ENCODE data around the gene TRIM28.

TRIM28 gene

DNA sequence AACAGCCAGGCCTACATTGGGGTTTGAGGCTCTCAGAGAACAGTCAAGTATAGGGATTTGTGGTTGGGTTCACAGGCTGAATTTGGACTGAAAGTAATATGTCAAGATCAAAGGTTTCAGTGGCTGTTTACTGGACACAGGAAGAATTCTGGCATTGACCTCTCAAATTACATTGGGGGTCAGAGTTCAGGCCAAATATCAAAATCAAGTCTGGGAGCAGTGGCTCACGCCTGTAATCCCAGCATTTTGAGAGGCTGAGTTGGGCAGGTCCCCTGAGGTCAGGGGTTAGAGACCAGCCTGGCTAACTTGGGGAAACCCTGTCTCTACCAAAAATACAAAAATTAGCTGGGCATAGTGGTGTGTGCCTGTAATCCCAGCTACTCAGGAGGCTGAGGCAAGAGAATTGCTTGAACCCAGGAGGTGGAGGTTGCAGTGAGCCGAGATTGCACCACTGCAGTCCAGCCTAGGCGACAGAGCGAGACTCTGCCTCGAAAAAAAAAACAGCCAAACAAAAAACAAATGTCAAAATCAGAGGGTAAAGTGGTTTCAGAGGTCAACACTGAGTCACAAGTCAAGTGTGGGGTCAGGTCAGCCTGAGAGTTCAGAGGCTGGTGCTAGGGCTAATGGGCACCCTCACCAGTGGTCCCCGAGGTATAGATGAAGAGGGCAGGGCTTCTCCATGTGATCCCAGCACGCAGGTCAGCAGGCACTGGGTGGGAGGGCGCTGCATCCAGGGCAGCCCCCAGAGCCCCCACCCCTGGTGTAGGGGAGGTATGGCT is 33.6 kb upstream of the TRIM28 start:
- no peak for DNase-seq (ENCODE audit: insufficient read length, low spot score)
- FAIRE-seq, result no peak
- TF ChIP-seq, protein P1, sequence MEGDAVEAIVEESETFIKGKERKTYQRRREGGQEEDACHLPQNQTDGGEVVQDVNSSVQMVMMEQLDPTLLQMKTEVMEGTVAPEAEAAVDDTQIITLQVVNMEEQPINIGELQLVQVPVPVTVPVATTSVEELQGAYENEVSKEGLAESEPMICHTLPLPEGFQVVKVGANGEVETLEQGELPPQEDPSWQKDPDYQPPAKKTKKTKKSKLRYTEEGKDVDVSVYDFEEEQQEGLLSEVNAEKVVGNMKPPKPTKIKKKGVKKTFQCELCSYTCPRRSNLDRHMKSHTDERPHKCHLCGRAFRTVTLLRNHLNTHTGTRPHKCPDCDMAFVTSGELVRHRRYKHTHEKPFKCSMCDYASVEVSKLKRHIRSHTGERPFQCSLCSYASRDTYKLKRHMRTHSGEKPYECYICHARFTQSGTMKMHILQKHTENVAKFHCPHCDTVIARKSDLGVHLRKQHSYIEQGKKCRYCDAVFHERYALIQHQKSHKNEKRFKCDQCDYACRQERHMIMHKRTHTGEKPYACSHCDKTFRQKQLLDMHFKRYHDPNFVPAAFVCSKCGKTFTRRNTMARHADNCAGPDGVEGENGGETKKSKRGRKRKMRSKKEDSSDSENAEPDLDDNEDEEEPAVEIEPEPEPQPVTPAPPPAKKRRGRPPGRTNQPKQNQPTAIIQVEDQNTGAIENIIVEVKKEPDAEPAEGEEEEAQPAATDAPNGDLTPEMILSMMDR (IDR thresholded peaks at IDR 0.05; ENCODE audit: insufficient read depth, missing control alignments), result no peak

DNA sequence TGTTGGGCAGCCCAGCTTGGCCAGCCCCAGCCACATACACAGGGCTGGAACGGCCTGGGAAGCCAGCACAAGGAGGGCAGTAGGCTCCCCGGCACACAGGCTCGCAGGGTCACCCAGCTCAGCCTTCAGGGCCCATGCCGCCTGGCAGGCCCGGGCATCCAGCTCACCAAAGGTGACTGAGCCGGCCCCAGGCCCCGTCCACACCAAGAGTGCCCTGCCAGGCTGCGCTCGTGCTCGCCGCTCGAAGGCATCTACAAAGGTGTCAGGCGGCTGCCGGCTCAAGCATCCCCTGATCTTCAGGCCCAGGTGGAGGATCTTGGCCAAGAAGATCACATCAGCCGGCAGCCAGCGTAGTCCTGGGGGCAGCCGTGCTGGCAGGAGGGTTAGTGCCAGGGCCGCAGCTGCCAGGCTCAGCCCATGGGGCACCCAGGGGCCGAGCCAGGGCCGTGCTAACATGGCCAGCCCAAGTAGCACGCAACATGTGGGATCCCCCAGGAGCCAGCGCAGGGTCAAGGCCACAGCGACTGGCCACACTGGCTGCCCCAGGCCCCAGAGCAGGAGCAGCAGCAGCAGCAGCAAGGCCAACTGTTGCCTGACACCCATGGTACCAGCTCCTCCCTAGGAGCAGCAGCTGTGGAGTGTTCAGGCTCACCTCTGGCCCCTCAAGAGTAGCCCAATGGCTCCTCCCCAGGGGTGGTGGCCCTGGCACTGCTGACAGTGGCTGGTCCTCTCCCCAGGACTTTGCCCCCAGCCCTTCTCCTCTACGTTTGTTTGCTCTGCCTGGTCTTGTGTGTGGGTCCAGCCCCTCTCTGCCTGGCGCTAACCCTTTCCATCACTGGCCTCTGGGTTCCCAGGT is 32.3 kb upstream of the TRIM28 start, which contains the start of gene SLC27A5:
Gene SLC27A5 (minus strand): TSS at position 640 of the 856 bp plus-strand sequence. CDS start 37 bp downstream, at position 603.
- DNase-seq (ENCODE audit: insufficient read length, low spot score) (no peak), FAIRE-seq (no peak)
- TF ChIP-seq, protein P1 (IDR thresholded peaks at IDR 0.05; ENCODE audit: insufficient read depth, missing control alignments), result no peak

DNA sequence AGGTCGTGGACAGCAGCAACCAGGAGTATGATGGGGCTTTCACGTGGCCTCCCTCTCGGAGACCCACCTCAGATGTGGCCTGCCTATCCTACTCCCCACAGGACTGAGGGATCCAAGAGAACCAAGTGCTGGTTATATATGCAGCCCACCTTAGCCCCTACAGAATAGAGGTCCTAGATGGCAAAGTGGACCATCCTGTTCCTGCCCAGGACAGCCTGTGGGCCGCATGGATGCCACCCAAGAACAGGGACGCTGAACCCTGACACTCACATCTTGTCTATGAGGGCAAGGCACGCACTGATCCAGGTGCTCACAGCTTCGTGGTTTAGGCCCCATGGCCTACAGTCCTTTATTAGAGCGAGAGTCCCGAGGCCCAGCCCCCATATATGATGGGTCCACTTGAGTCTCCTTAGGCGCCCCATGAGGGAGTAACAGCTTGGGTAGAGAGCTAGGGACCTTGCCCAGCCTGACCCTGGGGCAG is 30.6 kb upstream of the TRIM28 start:
- TF ChIP-seq, protein P1 (IDR thresholded peaks at IDR 0.05; ENCODE audit: insufficient read depth, missing control alignments), result no peak
- no peak for DNase-seq (ENCODE audit: insufficient read length, low spot score)
- FAIRE-seq, result no peak

DNA sequence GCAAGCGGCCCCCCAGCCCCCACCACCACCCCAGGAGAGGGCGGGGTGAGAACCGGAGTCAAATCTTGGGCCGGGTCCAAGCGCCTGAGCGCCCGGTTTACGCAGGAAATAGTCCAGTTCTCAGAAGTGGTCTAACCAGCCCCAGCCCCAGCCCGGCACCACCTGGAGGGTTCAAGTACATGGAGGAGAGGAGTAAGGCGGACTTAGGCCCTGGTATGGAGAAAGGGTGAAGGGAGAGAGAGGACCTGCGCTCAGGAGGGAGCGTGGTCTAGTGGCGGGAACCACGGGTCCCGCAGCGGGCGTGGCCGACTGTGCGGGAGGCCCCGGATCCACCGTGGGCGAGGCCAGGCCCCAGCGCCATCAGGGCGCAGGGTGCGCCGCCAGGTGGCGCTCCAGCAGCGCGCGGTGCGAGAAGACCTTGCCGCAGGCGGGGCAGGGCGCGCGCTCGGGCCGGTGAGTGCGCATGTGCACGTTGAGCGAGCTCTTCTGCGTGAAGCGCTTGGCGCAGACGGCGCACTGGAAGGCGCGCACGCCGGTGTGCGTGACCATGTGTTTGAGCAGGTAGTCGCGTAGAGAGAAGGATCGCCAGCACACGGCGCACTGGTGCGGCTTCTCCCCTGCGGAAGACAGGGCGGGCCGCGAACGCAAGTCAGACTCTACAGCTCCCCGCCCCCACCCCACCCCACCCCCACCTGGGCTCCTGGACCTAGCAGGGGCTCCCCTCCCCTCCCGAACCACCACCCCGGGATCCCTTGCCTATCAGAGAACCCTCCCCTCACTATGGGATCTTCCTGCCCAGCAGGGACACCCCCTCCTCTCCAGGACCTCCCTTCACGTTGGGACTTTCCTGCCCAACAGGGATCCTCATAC is 29.9 kb upstream of the TRIM28 start:
- DNase-seq (ENCODE audit: insufficient read length, low spot score), result peak; percentile 66
- FAIRE-seq, result no peak
- TF ChIP-seq, protein P1 (IDR thresholded peaks at IDR 0.05; ENCODE audit: insufficient read depth, missing control alignments), result peak; percentile 82

- TF ChIP-seq, protein P1 (IDR thresholded peaks at IDR 0.05; ENCODE audit: insufficient read depth, missing control alignments), result no peak
- FAIRE-seq, result no peak
- DNase-seq (ENCODE audit: insufficient read length, low spot score), result no peak
Measured at GRCh38 chr19:58514564-58515022, 29.3 kb upstream of the TRIM28 start.

DNA sequence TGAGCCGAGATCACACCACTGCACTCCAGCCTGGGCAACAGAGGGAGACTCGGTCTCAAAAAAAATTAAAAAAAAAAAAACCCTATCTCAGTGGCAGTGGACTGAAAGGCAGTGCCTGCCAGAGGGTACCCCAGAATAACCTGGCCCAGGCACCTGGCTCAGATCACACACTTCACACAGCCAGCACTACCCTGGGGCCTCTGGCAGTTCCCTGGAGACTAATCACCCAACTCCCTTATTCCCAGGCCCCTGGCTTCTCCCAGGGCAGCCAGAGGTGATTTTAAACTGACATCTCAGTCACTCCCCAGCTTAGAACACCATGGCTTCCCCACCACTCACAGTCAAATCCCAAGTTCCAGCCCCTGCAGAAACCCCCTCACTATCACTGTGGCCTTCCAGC is 28.6 kb upstream of the TRIM28 start:
- DNase-seq (ENCODE audit: insufficient read length, low spot score) (no peak), FAIRE-seq (no peak)
- TF ChIP-seq, protein P1 (IDR thresholded peaks at IDR 0.05; ENCODE audit: insufficient read depth, missing control alignments), result no peak

Measured in D721Med (cell line).